A549 (cell line): Measurements from ENCODE around the gene FSTL5. TPM values are rescaled to one million over a fixed set of nuclear protein-coding genes. Genes with fewer than 3 reads are reported as not detected.
"Not testable (repeated sequence)": the region's sequence is repeated elsewhere in the genome, so short reads cannot be mapped to it uniquely, and the experiment has no call there.

ENCODE experiments used
- ATAC-seq, 2 experiments: fragments of 200-7000 bp in 1 of 2; fragments of >200 bp in 1 of 2; cut with Nextera tagmentation in 1 of 2; cut with Tn5 transposase in 1 of 2; 3 replicates each; pipeline versions ENCODE4 v1.8.0 to v1.9.1; 2018 to 2020; ENCODE audit warnings: mild to moderate bottlenecking in 1 of 2, moderate library complexity in 1 of 2
- CTCF ChIA-PET: fragments of 300-600 bp; sonication (Branson Sonifier 250); formaldehyde crosslinking; extraction: SDS; loops from one replicate; lab custom pipeline; 2021; ENCODE audit warnings: antibody characterized with exemption, inconsistent platforms; lab: Yijun Ruan, JAX
- POLR2A ChIA-PET: fragments of 350-600 bp; formaldehyde crosslinking; extraction: SDS; loops from one replicate; lab custom pipeline; 2021; ENCODE audit warnings: antibody characterized with exemption, inconsistent platforms; lab: Yijun Ruan, JAX
- DNase-seq, 2 experiments: peaks; one replicate each; pipeline versions ENCODE4 v3.0.0 to v3.0.0-alpha.2; 2011 to 2016; ENCODE audit warnings: low read depth in 1 of 2, low spot score in 1 of 2
- FAIRE-seq: peaks from 2 replicates; lab custom pipeline; 2011; peaks lifted over from hg19 to GRCh38; lab: Jason Lieb, UNC
- H3K27ac ChIP-seq, 2 experiments: fragments of >200 bp; sonication (Bioruptor Twin); formaldehyde crosslinking; 3 replicates each; pipeline ENCODE4 v1.5.1; 2016 to 2017
- H3K4me1 ChIP-seq: fragments of >200 bp; sonication (Bioruptor Twin); formaldehyde crosslinking; 3 replicates; pipeline ENCODE4 v1.6.1; 2016
- H3K4me2 ChIP-seq: fragments of >200 bp; sonication (Bioruptor Twin); formaldehyde crosslinking; 3 replicates; pipeline ENCODE4 v1.6.1; 2016
- H3K4me3 ChIP-seq: fragments of >200 bp; sonication (Bioruptor Twin); formaldehyde crosslinking; 3 replicates; pipeline ENCODE4 v1.5.1; 2016
- H3K9me3 ChIP-seq: fragments of >200 bp; sonication (Bioruptor Twin); formaldehyde crosslinking; 3 replicates; pipeline ENCODE4 v1.6.1; 2016
- ATOH8 ChIP-seq: fragments of 250-450 bp; sonication (Bioruptor Pico); IDR thresholded peaks from 2 replicates; pipeline ENCODE4 v1.5.0; 2020; ENCODE audit warnings: low read depth, mild to moderate bottlenecking, moderate library complexity
- BCL3 ChIP-seq: fragments of >200 bp; sonication (Bioruptor Twin); formaldehyde crosslinking; IDR thresholded peaks from 3 replicates; pipeline ENCODE4 v1.6.1; 2016
- CEBPB ChIP-seq, 2 experiments: fragments of >200 bp in 1 of 2; sonication (Bioruptor Twin) in 1 of 2; formaldehyde crosslinking in 1 of 2; IDR thresholded peaks; 2 replicates each; pipeline ENCODE4 v1.6.1; 2012 to 2016
- CHD2 ChIP-seq: fragments of 150-350 bp; IDR thresholded peaks from 2 replicates; pipeline ENCODE4 v1.6.1; 2014; ENCODE audit warnings: low read length; ENCODE audit not compliant: partially characterized antibody
- E2F6 ChIP-seq: IDR thresholded peaks from 2 replicates; pipeline ENCODE4 v1.6.1; 2012; ENCODE audit warnings: low read depth, borderline replicate concordance
- EHMT2 ChIP-seq: fragments of 200-600 bp; sonication (generic); IDR thresholded peaks from 2 replicates; pipeline ENCODE4 v1.6.1; 2016; ENCODE audit warnings: antibody characterized with exemption, low read depth, mild to moderate bottlenecking, moderate library complexity
- GATA3 ChIP-seq: IDR thresholded peaks from 2 replicates; pipeline ENCODE4 v1.6.1; 2012; ENCODE audit warnings: borderline replicate concordance
- HOXA7 ChIP-seq: fragments of 250-450 bp; sonication (Bioruptor Pico); IDR thresholded peaks from 2 replicates; pipeline ENCODE4 v1.5.0; 2020; ENCODE audit warnings: mild to moderate bottlenecking, moderate library complexity
- HOXB5 ChIP-seq: fragments of 250-450 bp; sonication (Bioruptor Pico); IDR thresholded peaks from 2 replicates; pipeline ENCODE4 v1.5.0; 2020; ENCODE audit warnings: mild to moderate bottlenecking, moderate library complexity
- JUN ChIP-seq, 2 experiments: fragments of >200 bp; sonication (Bioruptor Twin); formaldehyde crosslinking; IDR thresholded peaks; 2 replicates in 1 of 2; 3 replicates in 1 of 2; pipeline ENCODE4 v1.6.1; 2016 to 2017
- JUNB ChIP-seq: fragments of >200 bp; sonication (Bioruptor Twin); formaldehyde crosslinking; IDR thresholded peaks from 2 replicates; pipeline ENCODE4 v1.6.1; 2016
- KDM1A ChIP-seq: fragments of 200-600 bp; sonication (generic); IDR thresholded peaks from 2 replicates; pipeline ENCODE4 v1.6.1; 2016; ENCODE audit warnings: low read depth, mild to moderate bottlenecking
- KDM5A ChIP-seq: fragments of 200-600 bp; sonication (generic); IDR thresholded peaks from 2 replicates; pipeline ENCODE4 v1.6.1; 2016; ENCODE audit warnings: antibody characterized with exemption, mild to moderate bottlenecking
- MAFK ChIP-seq: fragments of 450-650 bp; IDR thresholded peaks from 2 replicates; pipeline ENCODE4 v1.6.1; 2014; ENCODE audit not compliant: partially characterized antibody
- MAX ChIP-seq: IDR thresholded peaks from 2 replicates; pipeline ENCODE4 v1.6.1; 2012
- MYC ChIP-seq: IDR thresholded peaks from 2 replicates; pipeline ENCODE4 v1.6.1; 2012; ENCODE audit warnings: mild to moderate bottlenecking, inconsistent platforms, low read length, improper control_type of control experiment, borderline replicate concordance
- NR3C1 ChIP-seq: fragments of >200 bp; sonication (Bioruptor Twin); formaldehyde crosslinking; IDR thresholded peaks from 3 replicates; pipeline ENCODE4 v1.6.1; 2017
- POLR2AphosphoS2 ChIP-seq: conservative IDR thresholded peaks from 2 replicates; pipeline ENCODE4 v1.6.1; 2012; ENCODE audit warnings: low read length, improper control_type of control experiment, inconsistent platforms
- RFX5 ChIP-seq: fragments of 450-650 bp; IDR thresholded peaks from 2 replicates; pipeline ENCODE4 v1.7.1; 2014; ENCODE audit warnings: antibody characterized with exemption, mild to moderate bottlenecking, moderate library complexity
- RNF2 ChIP-seq: fragments of 200-600 bp; sonication (generic); IDR thresholded peaks from 2 replicates; pipeline ENCODE4 v1.6.1; 2016; ENCODE audit warnings: low read depth, mild to moderate bottlenecking, antibody characterized with exemption, moderate library complexity, borderline replicate concordance
- SMC3 ChIP-seq: fragments of >200 bp; sonication (Bioruptor Twin); formaldehyde crosslinking; IDR thresholded peaks from 3 replicates; pipeline ENCODE4 v1.6.1; 2018; ENCODE audit warnings: inconsistent platforms
- SREBF2 ChIP-seq: fragments of 450-650 bp; IDR thresholded peaks from 2 replicates; pipeline ENCODE4 v1.6.1; 2014; ENCODE audit warnings: mild to moderate bottlenecking, moderate library complexity
- ZC3H11A ChIP-seq: fragments of 450-650 bp; IDR thresholded peaks from 2 replicates; pipeline ENCODE4 v1.6.1; 2014; ENCODE audit warnings: antibody characterized with exemption, mild to moderate bottlenecking
- WGBS: methylation state at CpG from one replicate; pipeline ENCODE4 v1.1.6; 2017; ENCODE audit errors: missing lambda C conversion rate; 5-methylcytosine and 5-hydroxymethylcytosine counted together
- polyA plus RNA-seq, 4 experiments: library from polyadenylated mRNA; depleted of rRNA in 3 of 4; stranded (reverse); fragments of >200 nt; fragmentation: RNase III in 1 of 4; extraction: RNeasy Plus Mini Kit Qiagen cat#74134 plus additional on column Dnase treatment in 1 of 4; gene quantifications; 2 replicates in 3 of 4; 3 replicates in 1 of 4; pipeline ENCODE4 v1.2.3, GENCODE V29; 2011 to 2017
- TF ChIP-seq, protein P1 (sequence below): fragments of 450-650 bp; IDR thresholded peaks from 2 replicates; pipeline ENCODE4 v1.6.1; 2014; ENCODE audit warnings: antibody characterized with exemption
- TF ChIP-seq, protein P2 (sequence below): fragments of 150-350 bp; IDR thresholded peaks from 2 replicates; pipeline ENCODE4 v1.6.1; 2014; ENCODE audit warnings: low read depth, mild to moderate bottlenecking, low read length

FSTL5 gene
- polyA plus RNA-seq, 2 of the 4 experiments (the other 2 are of a cell fraction): 0.06 to 0.10 TPM

DNA sequence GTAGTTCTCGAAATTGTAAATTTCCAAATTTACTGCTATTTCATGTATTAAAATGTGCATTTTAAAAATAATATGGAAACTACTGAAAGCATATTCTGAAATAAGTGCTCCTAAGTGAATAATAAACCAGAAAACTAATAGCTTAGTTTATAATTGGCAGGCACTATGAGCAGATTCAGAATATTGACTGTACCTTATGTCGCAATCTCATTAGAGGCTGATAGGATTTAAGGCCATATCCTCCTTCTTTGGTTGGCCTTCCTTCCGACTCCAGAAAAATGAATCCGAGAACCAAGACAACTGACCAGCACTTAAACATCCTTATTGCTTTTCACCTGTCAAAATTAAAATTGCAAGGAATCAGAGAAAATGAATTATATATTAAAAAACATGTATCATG is 52.7 kb downstream of the FSTL5 start:
- no peak overlapping the region for H3K4me2 ChIP-seq
- no peak overlapping the region for H3K27ac ChIP-seq
- FAIRE-seq (no peak), ATAC-seq (no peak), DNase-seq (no peak)
- ChIA-PET CTCF (no interaction called here), POLR2A (no interaction called here)
- TF ChIP-seq CEBPB (IDR thresholded peaks at IDR 0.05) (no peak), RNF2 (no peak), MAFK (no peak), POLR2AphosphoS2 (no peak), MAX (no peak), RFX5 (no peak), JUNB (no peak), E2F6 (no peak), HOXB5 (CRISPR knock-in tag) (no peak)
- H3K4me1 ChIP-seq: no peaks in the 10 kb centered on the region
- H3K4me3 ChIP-seq: no peak overlapping the region
- no peaks in the 10 kb centered on the region for H3K9me3 ChIP-seq
- 76% methylated on average over 4 of the region's 4 CpGs for WGBS

DNA sequence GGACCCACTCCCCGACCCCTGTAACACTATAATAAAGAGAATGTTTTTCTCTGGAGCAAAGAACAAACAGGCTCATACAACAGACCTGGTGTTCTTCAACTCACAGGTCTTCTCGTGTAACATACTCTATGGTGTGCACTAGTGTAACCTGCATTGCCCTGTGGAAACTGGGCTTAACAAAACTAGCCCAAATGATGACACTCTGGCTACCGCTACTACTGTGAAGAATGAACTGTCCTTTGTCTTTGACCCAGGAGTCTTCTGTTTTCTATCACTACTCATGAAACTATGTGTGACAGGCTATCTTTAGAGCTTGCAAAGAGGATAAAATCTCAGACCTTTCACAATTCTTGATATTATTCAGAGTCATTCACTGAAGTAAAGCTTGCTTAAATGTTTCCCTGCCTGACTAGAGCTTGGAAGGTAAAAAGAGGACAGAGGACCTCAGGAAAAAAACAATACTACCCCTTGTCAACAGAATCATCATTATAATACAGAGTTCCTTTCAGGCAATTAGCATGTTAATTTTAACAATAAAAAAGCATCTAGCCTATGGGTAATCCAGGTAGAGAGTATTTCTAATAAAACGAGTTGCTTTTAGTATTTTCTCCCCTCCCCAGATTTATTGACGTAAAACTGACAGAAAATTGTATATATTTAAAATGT is 59.2 kb downstream of the FSTL5 start:
- CTCF ChIA-PET: no interaction called here

DNA sequence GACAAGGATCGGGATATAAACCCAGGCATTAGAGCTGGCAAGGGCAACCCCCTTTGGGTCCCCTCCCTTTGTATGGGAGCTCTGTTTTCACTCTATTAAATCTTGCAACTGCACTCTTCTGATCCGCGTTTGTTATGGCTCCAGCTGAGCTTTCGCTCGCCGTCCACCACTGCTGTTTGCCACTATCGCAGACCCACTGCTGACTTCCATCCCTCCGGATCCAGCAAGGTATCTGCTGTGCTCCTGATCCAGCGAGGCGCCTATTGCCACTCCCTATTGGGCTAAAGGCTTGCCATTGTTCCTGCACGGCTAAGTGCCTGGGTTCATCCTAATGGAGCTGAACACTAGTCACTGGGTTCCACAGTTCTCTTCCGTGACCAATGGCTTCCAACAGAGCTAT is 59.9 kb downstream of the FSTL5 start:
- DNase-seq, H3K4me1 ChIP-seq, H3K4me3 ChIP-seq, H3K9me3 ChIP-seq, ATAC-seq, FAIRE-seq, H3K4me2 ChIP-seq, CTCF ChIA-PET, H3K27ac ChIP-seq, POLR2A ChIA-PET: not testable (repeated sequence)
- 64% methylated on average over 12 of the region's 12 CpGs for WGBS

More for the DNA sequence above, 59.2 kb downstream of the FSTL5 start:
- DNase-seq: no peak
- POLR2A ChIA-PET: no interaction called here
- Histone ChIP-seq H3K9me3 (no peaks in the 10 kb centered on the region), H3K4me2 (no peak overlapping the region), H3K27ac (no peak overlapping the region), H3K4me3 (no peak overlapping the region), H3K4me1 (no peaks in the 10 kb centered on the region)
- FAIRE-seq: no peak
- no peak for TF ChIP-seq JUN (IDR thresholded peaks at IDR 0.05)
- TF ChIP-seq EHMT2: no peak
- TF ChIP-seq HOXA7: no peak
- TF ChIP-seq KDM1A: no peak
- no peak for TF ChIP-seq CEBPB (IDR thresholded peaks at IDR 0.05)
- TF ChIP-seq MYC: no peak
- TF ChIP-seq NR3C1: no peak
- TF ChIP-seq, protein P1, sequence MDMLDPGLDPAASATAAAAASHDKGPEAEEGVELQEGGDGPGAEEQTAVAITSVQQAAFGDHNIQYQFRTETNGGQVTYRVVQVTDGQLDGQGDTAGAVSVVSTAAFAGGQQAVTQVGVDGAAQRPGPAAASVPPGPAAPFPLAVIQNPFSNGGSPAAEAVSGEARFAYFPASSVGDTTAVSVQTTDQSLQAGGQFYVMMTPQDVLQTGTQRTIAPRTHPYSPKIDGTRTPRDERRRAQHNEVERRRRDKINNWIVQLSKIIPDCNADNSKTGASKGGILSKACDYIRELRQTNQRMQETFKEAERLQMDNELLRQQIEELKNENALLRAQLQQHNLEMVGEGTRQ: no peak
- TF ChIP-seq CHD2: no peak
- no peak for TF ChIP-seq RNF2
- TF ChIP-seq, protein P2, sequence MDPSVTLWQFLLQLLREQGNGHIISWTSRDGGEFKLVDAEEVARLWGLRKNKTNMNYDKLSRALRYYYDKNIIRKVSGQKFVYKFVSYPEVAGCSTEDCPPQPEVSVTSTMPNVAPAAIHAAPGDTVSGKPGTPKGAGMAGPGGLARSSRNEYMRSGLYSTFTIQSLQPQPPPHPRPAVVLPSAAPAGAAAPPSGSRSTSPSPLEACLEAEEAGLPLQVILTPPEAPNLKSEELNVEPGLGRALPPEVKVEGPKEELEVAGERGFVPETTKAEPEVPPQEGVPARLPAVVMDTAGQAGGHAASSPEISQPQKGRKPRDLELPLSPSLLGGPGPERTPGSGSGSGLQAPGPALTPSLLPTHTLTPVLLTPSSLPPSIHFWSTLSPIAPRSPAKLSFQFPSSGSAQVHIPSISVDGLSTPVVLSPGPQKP: no peak
- TF ChIP-seq SREBF2: no peak
- TF ChIP-seq MAX: no peak
- TF ChIP-seq SMC3: no peak
- TF ChIP-seq BCL3: no peak
- TF ChIP-seq ATOH8 (CRISPR knock-in tag): no peak
- TF ChIP-seq KDM5A: no peak
- no peak for TF ChIP-seq GATA3
- TF ChIP-seq ZC3H11A: no peak
- no peak for ATAC-seq
- 23% methylated on average over 5 of the region's 5 CpGs for WGBS
